Fibroblast of the aortic adventitia (primary cell): ENCODE measurements around the gene SANBR. TPM values are rescaled to one million over a fixed set of nuclear protein-coding genes. Genes with fewer than 3 reads are reported as not detected.

ENCODE experiments used
- DNase-seq: peaks from one replicate; pipeline ENCODE4 v3.0.0-alpha.2; 2010; ENCODE audit warnings: low read depth
- H3K4me3 ChIP-seq: 2 replicates; pipeline ENCODE4 v1.5.1; 2011; ENCODE audit warnings: low read depth, mild to moderate bottlenecking, control low read depth, low read length, moderate library complexity
- CTCF ChIP-seq: IDR thresholded peaks from 2 replicates; pipeline ENCODE4 v1.5.1; 2011; ENCODE audit warnings: mild to moderate bottlenecking, low read length, control low read depth, inconsistent platforms; ENCODE audit not compliant: insufficient read depth
- total RNA-seq: library from RNA; depleted of rRNA; stranded (reverse); fragments of >200 nt; gene quantifications from 2 replicates; pipeline ENCODE4 v1.2.3, GENCODE V29; 2012; ENCODE audit warnings: low replicate concordance

The SANBR gene
- total RNA-seq, 1 donor = 17.4 TPM

- no peak overlapping the region for H3K4me3 ChIP-seq
- no peak for DNase-seq
- TF ChIP-seq CTCF = no peak
Observed at GRCh38 chr2:61114147-61114546, 48.5 kb downstream of the SANBR start.

Other genes with a start within 250 kb of the SANBR start
- gene REL, start 184.3 kb upstream of the SANBR start, total RNA-seq = 6.5 and 7.4 TPM in 2 replicates
- 13.7 and 26.8 TPM in 2 replicates for gene PEX13, start 48.2 kb upstream of the SANBR start, total RNA-seq
- 7.7 and 8.8 TPM in 2 replicates for gene PUS10, start 47.6 kb upstream of the SANBR start, total RNA-seq
- gene C2orf74, start 96.3 kb downstream of the SANBR start, total RNA-seq = 8.0 and 19.0 TPM in 2 replicates